ENCODE measurements around the gene PXT1. TPM values are rescaled to one million over a fixed set of nuclear protein-coding genes. Genes with fewer than 3 reads are reported as not detected.
"Not testable (repeated sequence)": the region's sequence is repeated elsewhere in the genome, so short reads cannot be mapped to it uniquely, and the experiment has no call there.

PXT1 gene
- total and polyA plus RNA-seq, 4 donors: not detected

DNA sequence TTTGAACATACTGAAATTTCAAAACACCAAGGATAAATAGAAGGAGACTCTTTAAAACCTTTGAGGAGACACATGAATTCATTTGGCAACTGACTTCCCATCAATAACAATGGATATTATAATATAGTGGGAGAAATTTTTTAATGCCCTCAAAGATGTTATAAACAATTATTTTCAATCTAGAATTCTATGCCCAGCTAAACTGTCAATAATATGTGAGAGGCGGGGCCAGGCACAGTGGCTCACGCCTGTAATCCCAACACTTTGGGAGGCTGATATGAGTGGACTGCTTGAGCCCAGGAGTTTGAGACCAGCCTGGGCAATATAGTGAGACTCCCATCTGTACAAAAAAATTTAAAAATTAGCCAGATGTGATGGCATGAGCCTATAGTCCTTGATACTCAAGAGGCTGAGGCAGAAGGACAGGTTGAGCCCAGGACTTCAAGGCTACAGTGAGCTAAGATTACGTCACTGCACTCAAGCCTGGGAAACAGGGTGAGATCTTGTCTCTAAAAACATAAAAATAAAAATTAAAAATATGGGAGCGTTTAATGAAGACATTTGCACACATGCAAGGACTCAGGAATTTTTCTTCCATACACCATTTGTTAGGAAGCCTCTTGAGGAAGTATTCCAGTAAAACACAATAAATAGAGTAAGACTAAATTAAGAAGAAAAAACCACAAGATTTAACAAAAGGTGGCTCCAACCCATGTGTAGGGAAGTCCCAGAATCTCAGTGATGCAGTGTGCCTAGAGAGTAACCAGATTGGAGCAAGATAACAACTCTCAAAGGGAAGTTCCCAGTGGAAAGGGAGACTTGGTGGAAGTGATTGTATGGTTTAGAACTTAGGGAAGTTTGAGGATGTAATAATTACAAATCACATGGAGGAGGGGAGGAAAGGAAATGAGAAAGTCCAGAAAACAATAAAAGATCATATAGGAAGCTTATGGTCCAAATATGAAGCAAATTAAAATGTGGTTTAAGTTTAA is 28.9 kb downstream of the PXT1 start:
- no peak overlapping the region for H3K4me3 ChIP-seq (ENCODE audit: low read depth in 1 of 3, low read length in 3 of 3)
- no peak for DNase-seq (ENCODE audit: low spot score)
- H3K4me1 ChIP-seq (ENCODE audit: control insufficient read depth in 4 of 4, insufficient read depth in 4 of 4, low read length in 3 of 4): peaks cover 0 to 9% (median 0%) of the 10 kb centered on the region in 4 donors
- WGBS: 96% methylated on average over 4 of the region's 4 CpGs
- no peaks in the 10 kb centered on the region for H3K27me3 ChIP-seq (ENCODE audit: control insufficient read depth in 4 of 4, insufficient read depth in 4 of 4, low read length in 3 of 4)
- no peaks in the 10 kb centered on the region for H3K36me3 ChIP-seq (ENCODE audit: control insufficient read depth in 4 of 4, insufficient read depth in 3 of 4, low read depth in 1 of 4, low read length in 3 of 4)
- TF ChIP-seq, protein P1, sequence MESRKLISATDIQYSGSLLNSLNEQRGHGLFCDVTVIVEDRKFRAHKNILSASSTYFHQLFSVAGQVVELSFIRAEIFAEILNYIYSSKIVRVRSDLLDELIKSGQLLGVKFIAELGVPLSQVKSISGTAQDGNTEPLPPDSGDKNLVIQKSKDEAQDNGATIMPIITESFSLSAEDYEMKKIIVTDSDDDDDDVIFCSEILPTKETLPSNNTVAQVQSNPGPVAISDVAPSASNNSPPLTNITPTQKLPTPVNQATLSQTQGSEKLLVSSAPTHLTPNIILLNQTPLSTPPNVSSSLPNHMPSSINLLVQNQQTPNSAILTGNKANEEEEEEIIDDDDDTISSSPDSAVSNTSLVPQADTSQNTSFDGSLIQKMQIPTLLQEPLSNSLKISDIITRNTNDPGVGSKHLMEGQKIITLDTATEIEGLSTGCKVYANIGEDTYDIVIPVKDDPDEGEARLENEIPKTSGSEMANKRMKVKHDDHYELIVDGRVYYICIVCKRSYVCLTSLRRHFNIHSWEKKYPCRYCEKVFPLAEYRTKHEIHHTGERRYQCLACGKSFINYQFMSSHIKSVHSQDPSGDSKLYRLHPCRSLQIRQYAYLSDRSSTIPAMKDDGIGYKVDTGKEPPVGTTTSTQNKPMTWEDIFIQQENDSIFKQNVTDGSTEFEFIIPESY (IDR thresholded peaks at IDR 0.05): no peak
- TF ChIP-seq RXRA (IDR thresholded peaks at IDR 0.05) (no peak), GABPA (IDR thresholded peaks at IDR 0.05 in 1 of 2, conservative IDR thresholded peaks at IDR 0.05 in 1 of 2) (no peak), RAD21 (IDR thresholded peaks at IDR 0.05) (no peak), TAF1 (conservative IDR thresholded peaks at IDR 0.05) (no peak), EGR1 (IDR thresholded peaks at IDR 0.05; ENCODE audit: low read depth in 2 of 2) (no peak), HNF4G (IDR thresholded peaks at IDR 0.05) (no peak), JUND (IDR thresholded peaks at IDR 0.05) (no peak), HNF4A (conservative IDR thresholded peaks at IDR 0.05) (no peak), YY1 (IDR thresholded peaks at IDR 0.05) (no peak), FOXA1 (IDR thresholded peaks at IDR 0.05) (no peak), NR2F2 (IDR thresholded peaks at IDR 0.05) (no peak), SP1 (IDR thresholded peaks at IDR 0.05) (no peak), FOXA2 (IDR thresholded peaks at IDR 0.05) (no peak)
- TF ChIP-seq, protein P2, sequence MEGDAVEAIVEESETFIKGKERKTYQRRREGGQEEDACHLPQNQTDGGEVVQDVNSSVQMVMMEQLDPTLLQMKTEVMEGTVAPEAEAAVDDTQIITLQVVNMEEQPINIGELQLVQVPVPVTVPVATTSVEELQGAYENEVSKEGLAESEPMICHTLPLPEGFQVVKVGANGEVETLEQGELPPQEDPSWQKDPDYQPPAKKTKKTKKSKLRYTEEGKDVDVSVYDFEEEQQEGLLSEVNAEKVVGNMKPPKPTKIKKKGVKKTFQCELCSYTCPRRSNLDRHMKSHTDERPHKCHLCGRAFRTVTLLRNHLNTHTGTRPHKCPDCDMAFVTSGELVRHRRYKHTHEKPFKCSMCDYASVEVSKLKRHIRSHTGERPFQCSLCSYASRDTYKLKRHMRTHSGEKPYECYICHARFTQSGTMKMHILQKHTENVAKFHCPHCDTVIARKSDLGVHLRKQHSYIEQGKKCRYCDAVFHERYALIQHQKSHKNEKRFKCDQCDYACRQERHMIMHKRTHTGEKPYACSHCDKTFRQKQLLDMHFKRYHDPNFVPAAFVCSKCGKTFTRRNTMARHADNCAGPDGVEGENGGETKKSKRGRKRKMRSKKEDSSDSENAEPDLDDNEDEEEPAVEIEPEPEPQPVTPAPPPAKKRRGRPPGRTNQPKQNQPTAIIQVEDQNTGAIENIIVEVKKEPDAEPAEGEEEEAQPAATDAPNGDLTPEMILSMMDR (IDR thresholded peaks at IDR 0.05; ENCODE audit: low read depth, low read length, missing input control): no peak
- TF ChIP-seq, protein P3, sequence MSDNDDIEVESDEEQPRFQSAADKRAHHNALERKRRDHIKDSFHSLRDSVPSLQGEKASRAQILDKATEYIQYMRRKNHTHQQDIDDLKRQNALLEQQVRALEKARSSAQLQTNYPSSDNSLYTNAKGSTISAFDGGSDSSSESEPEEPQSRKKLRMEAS (IDR thresholded peaks at IDR 0.05): no peak
- TF ChIP-seq, protein P4, sequence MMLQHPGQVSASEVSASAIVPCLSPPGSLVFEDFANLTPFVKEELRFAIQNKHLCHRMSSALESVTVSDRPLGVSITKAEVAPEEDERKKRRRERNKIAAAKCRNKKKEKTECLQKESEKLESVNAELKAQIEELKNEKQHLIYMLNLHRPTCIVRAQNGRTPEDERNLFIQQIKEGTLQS (IDR thresholded peaks at IDR 0.05): no peak
- TF ChIP-seq, protein P5, sequence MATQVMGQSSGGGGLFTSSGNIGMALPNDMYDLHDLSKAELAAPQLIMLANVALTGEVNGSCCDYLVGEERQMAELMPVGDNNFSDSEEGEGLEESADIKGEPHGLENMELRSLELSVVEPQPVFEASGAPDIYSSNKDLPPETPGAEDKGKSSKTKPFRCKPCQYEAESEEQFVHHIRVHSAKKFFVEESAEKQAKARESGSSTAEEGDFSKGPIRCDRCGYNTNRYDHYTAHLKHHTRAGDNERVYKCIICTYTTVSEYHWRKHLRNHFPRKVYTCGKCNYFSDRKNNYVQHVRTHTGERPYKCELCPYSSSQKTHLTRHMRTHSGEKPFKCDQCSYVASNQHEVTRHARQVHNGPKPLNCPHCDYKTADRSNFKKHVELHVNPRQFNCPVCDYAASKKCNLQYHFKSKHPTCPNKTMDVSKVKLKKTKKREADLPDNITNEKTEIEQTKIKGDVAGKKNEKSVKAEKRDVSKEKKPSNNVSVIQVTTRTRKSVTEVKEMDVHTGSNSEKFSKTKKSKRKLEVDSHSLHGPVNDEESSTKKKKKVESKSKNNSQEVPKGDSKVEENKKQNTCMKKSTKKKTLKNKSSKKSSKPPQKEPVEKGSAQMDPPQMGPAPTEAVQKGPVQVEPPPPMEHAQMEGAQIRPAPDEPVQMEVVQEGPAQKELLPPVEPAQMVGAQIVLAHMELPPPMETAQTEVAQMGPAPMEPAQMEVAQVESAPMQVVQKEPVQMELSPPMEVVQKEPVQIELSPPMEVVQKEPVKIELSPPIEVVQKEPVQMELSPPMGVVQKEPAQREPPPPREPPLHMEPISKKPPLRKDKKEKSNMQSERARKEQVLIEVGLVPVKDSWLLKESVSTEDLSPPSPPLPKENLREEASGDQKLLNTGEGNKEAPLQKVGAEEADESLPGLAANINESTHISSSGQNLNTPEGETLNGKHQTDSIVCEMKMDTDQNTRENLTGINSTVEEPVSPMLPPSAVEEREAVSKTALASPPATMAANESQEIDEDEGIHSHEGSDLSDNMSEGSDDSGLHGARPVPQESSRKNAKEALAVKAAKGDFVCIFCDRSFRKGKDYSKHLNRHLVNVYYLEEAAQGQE (IDR thresholded peaks at IDR 0.05): no peak
- no peaks in the 10 kb centered on the region for H3K9me3 ChIP-seq (ENCODE audit: control insufficient read depth in 4 of 4, low read length in 3 of 4)
- no peak overlapping the region for H3K27ac ChIP-seq (ENCODE audit: low read depth in 1 of 2, low read length in 2 of 2)
- no peak overlapping the region for H3K9ac ChIP-seq (ENCODE audit: low read depth in 1 of 2, low read length in 2 of 2)

DNA sequence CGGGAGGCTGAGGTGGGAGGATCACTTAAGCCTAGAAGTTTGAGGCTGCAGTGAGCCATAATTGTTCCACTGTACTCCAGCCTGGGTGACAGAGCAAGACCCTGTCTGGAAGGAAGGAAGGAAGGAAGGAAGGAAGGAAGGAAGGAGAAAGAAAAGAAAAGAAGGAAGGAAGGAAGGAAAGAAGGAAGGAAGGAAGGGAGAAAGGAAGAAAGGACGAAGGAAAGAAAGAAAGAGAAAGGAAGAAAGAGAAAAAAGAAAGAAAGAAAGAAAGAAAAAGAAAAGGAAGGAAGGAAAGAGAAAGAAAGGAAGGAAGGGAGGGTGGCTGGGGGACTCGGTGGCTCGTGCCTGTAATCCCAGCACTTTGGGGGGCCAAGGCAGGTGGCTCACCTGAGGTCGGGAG is 32.9 kb downstream of the PXT1 start:
- not testable (repeated sequence) for H3K27ac ChIP-seq (ENCODE audit: low read depth in 1 of 2, low read length in 2 of 2)

More for the DNA sequence above, 32.9 kb downstream of the PXT1 start:
- not testable (repeated sequence) for H3K36me3 ChIP-seq (ENCODE audit: control insufficient read depth in 4 of 4, insufficient read depth in 3 of 4, low read depth in 1 of 4, low read length in 3 of 4); H3K27me3 ChIP-seq (ENCODE audit: control insufficient read depth in 4 of 4, insufficient read depth in 4 of 4, low read length in 3 of 4); H3K4me1 ChIP-seq (ENCODE audit: control insufficient read depth in 4 of 4, insufficient read depth in 4 of 4, low read length in 3 of 4); H3K9ac ChIP-seq (ENCODE audit: low read depth in 1 of 2, low read length in 2 of 2); H3K9me3 ChIP-seq (ENCODE audit: control insufficient read depth in 4 of 4, low read length in 3 of 4); H3K4me3 ChIP-seq (ENCODE audit: low read depth in 1 of 3, low read length in 3 of 3); DNase-seq (ENCODE audit: low spot score)
- 86% methylated on average over 5 of the region's 5 CpGs for WGBS
